ENCODE results near the gene ENTPD2.

Gene ENTPD2

GRCh38 chr9:137026384-137026783, 27.5 kb downstream of the ENTPD2 start:
- Histone ChIP-seq H3K36me3 (ENCODE audit: control insufficient read depth in 2 of 2, insufficient read depth in 2 of 2, low read length in 2 of 2) (no peaks in the 10 kb centered on the region), H3K27ac (ENCODE audit: low read length) (no peak overlapping the region), H3K4me3 (ENCODE audit: low read length in 2 of 2) (no peak overlapping the region), H3K4me1 (ENCODE audit: control insufficient read depth, insufficient read depth, low read length) (peaks cover 33% of the 10 kb centered on the region), H3K27me3 (ENCODE audit: control insufficient read depth in 1 of 2, insufficient read depth in 2 of 2, low read length in 2 of 2) (no peaks in the 10 kb centered on the region), H3K9ac (ENCODE audit: low read length in 2 of 2) (no peak overlapping the region), H3K9me3 (ENCODE audit: control insufficient read depth in 2 of 2, low read length in 2 of 2) (no peaks in the 10 kb centered on the region)

- Histone ChIP-seq H3K9ac (ENCODE audit: low read length in 2 of 2) (no peak overlapping the region), H3K27ac (ENCODE audit: low read length) (no peak overlapping the region), H3K4me1 (ENCODE audit: control insufficient read depth, insufficient read depth, low read length) (peaks cover 33% of the 10 kb centered on the region), H3K27me3 (ENCODE audit: control insufficient read depth in 1 of 2, insufficient read depth in 2 of 2, low read length in 2 of 2) (no peaks in the 10 kb centered on the region), H3K9me3 (ENCODE audit: control insufficient read depth in 2 of 2, low read length in 2 of 2) (no peaks in the 10 kb centered on the region), H3K4me3 (ENCODE audit: low read length in 2 of 2) (no peak overlapping the region), H3K36me3 (ENCODE audit: control insufficient read depth in 2 of 2, insufficient read depth in 2 of 2, low read length in 2 of 2) (no peaks in the 10 kb centered on the region)
Measured at GRCh38 chr9:137025517-137025966, 28.3 kb downstream of the ENTPD2 start.

GRCh38 chr9:137023583-137023991, 30.3 kb downstream of the ENTPD2 start:
- Histone ChIP-seq H3K4me3 (ENCODE audit: low read length in 2 of 2) (no peak overlapping the region), H3K9ac (ENCODE audit: low read length in 2 of 2) (no peak overlapping the region), H3K4me1 (ENCODE audit: control insufficient read depth, insufficient read depth, low read length) (peaks cover 23% of the 10 kb centered on the region), H3K9me3 (ENCODE audit: control insufficient read depth in 2 of 2, low read length in 2 of 2) (no peaks in the 10 kb centered on the region), H3K27me3 (ENCODE audit: control insufficient read depth in 1 of 2, insufficient read depth in 2 of 2, low read length in 2 of 2) (no peaks in the 10 kb centered on the region), H3K36me3 (ENCODE audit: control insufficient read depth in 2 of 2, insufficient read depth in 2 of 2, low read length in 2 of 2) (no peaks in the 10 kb centered on the region), H3K27ac (ENCODE audit: low read length) (no peak overlapping the region)

GRCh38 chr9:137023157-137023556, 30.7 kb downstream of the ENTPD2 start:
- Histone ChIP-seq H3K27ac (ENCODE audit: low read length) (no peak overlapping the region), H3K9ac (ENCODE audit: low read length in 2 of 2) (no peak overlapping the region), H3K4me1 (ENCODE audit: control insufficient read depth, insufficient read depth, low read length) (peaks cover 20% of the 10 kb centered on the region), H3K9me3 (ENCODE audit: control insufficient read depth in 2 of 2, low read length in 2 of 2) (no peaks in the 10 kb centered on the region), H3K36me3 (ENCODE audit: control insufficient read depth in 2 of 2, insufficient read depth in 2 of 2, low read length in 2 of 2) (no peaks in the 10 kb centered on the region), H3K27me3 (ENCODE audit: control insufficient read depth in 1 of 2, insufficient read depth in 2 of 2, low read length in 2 of 2) (no peaks in the 10 kb centered on the region), H3K4me3 (ENCODE audit: low read length in 2 of 2) (no peak overlapping the region)

- Histone ChIP-seq H3K27me3 (ENCODE audit: control insufficient read depth in 1 of 2, insufficient read depth in 2 of 2, low read length in 2 of 2) (no peaks in the 10 kb centered on the region), H3K9me3 (ENCODE audit: control insufficient read depth in 2 of 2, low read length in 2 of 2) (no peaks in the 10 kb centered on the region), H3K36me3 (ENCODE audit: control insufficient read depth in 2 of 2, insufficient read depth in 2 of 2, low read length in 2 of 2) (no peaks in the 10 kb centered on the region), H3K4me3 (ENCODE audit: low read length in 2 of 2) (no peak overlapping the region), H3K9ac (ENCODE audit: low read length in 2 of 2) (no peak overlapping the region), H3K4me1 (ENCODE audit: control insufficient read depth, insufficient read depth, low read length) (peaks cover 20% of the 10 kb centered on the region), H3K27ac (ENCODE audit: low read length) (no peak overlapping the region)
Measured at GRCh38 chr9:137022662-137023008, 31.2 kb downstream of the ENTPD2 start.

- Histone ChIP-seq H3K27me3 (ENCODE audit: control insufficient read depth in 1 of 2, insufficient read depth in 2 of 2, low read length in 2 of 2) (no peaks in the 10 kb centered on the region), H3K27ac (ENCODE audit: low read length) (no peak overlapping the region), H3K36me3 (ENCODE audit: control insufficient read depth in 2 of 2, insufficient read depth in 2 of 2, low read length in 2 of 2) (peaks cover 0 to 2% of the 10 kb centered on the region in 2 donors), H3K9ac (ENCODE audit: low read length in 2 of 2) (no peak overlapping the region), H3K9me3 (ENCODE audit: control insufficient read depth in 2 of 2, low read length in 2 of 2) (no peaks in the 10 kb centered on the region), H3K4me1 (ENCODE audit: control insufficient read depth, insufficient read depth, low read length) (peaks cover 15% of the 10 kb centered on the region), H3K4me3 (ENCODE audit: low read length in 2 of 2) (no peak overlapping the region)
Measured at GRCh38 chr9:137021979-137022661, 31.7 kb downstream of the ENTPD2 start.

GRCh38 chr9:137021568-137021978, 32.3 kb downstream of the ENTPD2 start:
- H3K4me1 ChIP-seq (ENCODE audit: control insufficient read depth, insufficient read depth, low read length), result peaks cover 9% of the 10 kb centered on the region
- H3K9ac ChIP-seq (ENCODE audit: low read length in 2 of 2), result no peak overlapping the region
- no peak overlapping the region for H3K4me3 ChIP-seq (ENCODE audit: low read length in 2 of 2)
- peaks cover 0 to 4% of the 10 kb centered on the region in 2 donors for H3K36me3 ChIP-seq (ENCODE audit: control insufficient read depth in 2 of 2, insufficient read depth in 2 of 2, low read length in 2 of 2)
- no peak overlapping the region for H3K27ac ChIP-seq (ENCODE audit: low read length)
- no peaks in the 10 kb centered on the region for H3K9me3 ChIP-seq (ENCODE audit: control insufficient read depth in 2 of 2, low read length in 2 of 2)
- no peaks in the 10 kb centered on the region for H3K27me3 ChIP-seq (ENCODE audit: control insufficient read depth in 1 of 2, insufficient read depth in 2 of 2, low read length in 2 of 2)

GRCh38 chr9:137020771-137021567, 32.9 kb downstream of the ENTPD2 start:
- H3K36me3 ChIP-seq (ENCODE audit: control insufficient read depth in 2 of 2, insufficient read depth in 2 of 2, low read length in 2 of 2), result peaks cover 3 to 6% of the 10 kb centered on the region in 2 donors
- no peak overlapping the region for H3K9ac ChIP-seq (ENCODE audit: low read length in 2 of 2)
- H3K4me1 ChIP-seq (ENCODE audit: control insufficient read depth, insufficient read depth, low read length), result peaks cover 4% of the 10 kb centered on the region
- no peaks in the 10 kb centered on the region for H3K27me3 ChIP-seq (ENCODE audit: control insufficient read depth in 1 of 2, insufficient read depth in 2 of 2, low read length in 2 of 2)
- no peaks in the 10 kb centered on the region for H3K9me3 ChIP-seq (ENCODE audit: control insufficient read depth in 2 of 2, low read length in 2 of 2)
- H3K4me3 ChIP-seq (ENCODE audit: low read length in 2 of 2), result no peak overlapping the region
- H3K27ac ChIP-seq (ENCODE audit: low read length), result no peak overlapping the region

- Histone ChIP-seq H3K4me3 (ENCODE audit: low read length in 2 of 2) (no peak overlapping the region), H3K9me3 (ENCODE audit: control insufficient read depth in 2 of 2, low read length in 2 of 2) (no peaks in the 10 kb centered on the region), H3K27me3 (ENCODE audit: control insufficient read depth in 1 of 2, insufficient read depth in 2 of 2, low read length in 2 of 2) (no peaks in the 10 kb centered on the region), H3K9ac (ENCODE audit: low read length in 2 of 2) (no peak overlapping the region), H3K4me1 (ENCODE audit: control insufficient read depth, insufficient read depth, low read length) (peaks cover 2% of the 10 kb centered on the region), H3K27ac (ENCODE audit: low read length) (no peak overlapping the region), H3K36me3 (ENCODE audit: control insufficient read depth in 2 of 2, insufficient read depth in 2 of 2, low read length in 2 of 2) (peaks cover 4 to 8% of the 10 kb centered on the region in 2 donors)
Measured at GRCh38 chr9:137019891-137020683, 33.8 kb downstream of the ENTPD2 start.

- Histone ChIP-seq H3K27ac (ENCODE audit: low read length) (no peak overlapping the region), H3K36me3 (ENCODE audit: control insufficient read depth in 2 of 2, insufficient read depth in 2 of 2, low read length in 2 of 2) (peaks cover 4 to 9% of the 10 kb centered on the region in 2 donors), H3K27me3 (ENCODE audit: control insufficient read depth in 1 of 2, insufficient read depth in 2 of 2, low read length in 2 of 2) (no peaks in the 10 kb centered on the region), H3K4me1 (ENCODE audit: control insufficient read depth, insufficient read depth, low read length) (no peaks in the 10 kb centered on the region), H3K9me3 (ENCODE audit: control insufficient read depth in 2 of 2, low read length in 2 of 2) (no peaks in the 10 kb centered on the region), H3K4me3 (ENCODE audit: low read length in 2 of 2) (no peak overlapping the region), H3K9ac (ENCODE audit: low read length in 2 of 2) (no peak overlapping the region)
Measured at GRCh38 chr9:137018761-137019559, 34.9 kb downstream of the ENTPD2 start.
